IPS DF 19.7 (cell line): ENCODE measurements around the gene HK2.
"Not testable (repeated sequence)": the region's sequence is repeated elsewhere in the genome, so short reads cannot be mapped to it uniquely, and the experiment has no call there.

Experiments
- DNase-seq: peaks from one replicate; pipeline ENCODE4 v3.0.0-alpha.2; 2013; ENCODE audit warnings: low read depth, low spot score

The HK2 gene

DNA sequence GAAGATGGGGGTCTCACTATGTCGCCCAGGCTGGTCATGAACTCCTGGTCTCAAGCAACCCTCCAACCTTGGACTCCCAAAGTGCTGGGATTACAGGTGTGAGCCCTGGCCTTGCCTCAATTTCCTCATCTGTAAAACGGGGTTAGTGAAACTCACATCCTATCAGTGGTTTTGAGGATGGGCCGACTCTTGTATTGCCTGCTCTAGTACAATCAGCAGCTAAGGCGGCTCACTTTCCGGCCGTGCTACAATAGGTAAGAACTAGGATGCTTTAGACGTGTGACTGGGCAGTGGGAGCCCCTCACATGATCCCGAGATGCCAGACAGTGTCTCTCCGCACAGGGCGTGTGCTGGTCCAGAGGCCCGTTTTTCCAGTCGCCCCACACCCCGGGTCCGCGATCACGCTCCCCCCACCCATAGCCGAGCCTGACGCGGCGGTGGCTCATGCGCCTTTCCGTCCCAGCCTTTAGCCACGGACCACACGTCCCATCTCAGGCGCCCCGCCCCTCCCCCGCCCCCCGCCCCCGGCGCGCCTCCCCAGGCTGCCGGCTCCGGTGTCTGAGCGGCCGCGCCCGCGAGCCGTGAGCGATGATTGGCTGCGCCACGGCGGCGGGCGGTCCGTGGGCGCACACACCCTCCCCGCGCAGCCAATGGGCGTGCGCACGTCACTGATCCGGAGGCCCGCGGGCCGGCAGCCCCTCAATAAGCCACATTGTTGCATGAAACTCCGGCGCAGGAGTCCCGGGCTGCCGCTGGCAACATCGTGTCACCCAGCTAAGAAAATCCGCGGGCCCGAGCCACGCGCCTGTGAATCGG is at the start of gene HK2:
TSS of gene HK2 (plus strand) at position 710 of the 816 bp plus-strand sequence. CDS start 454 bp downstream, outside the sequence.
- no peak for DNase-seq

DNA sequence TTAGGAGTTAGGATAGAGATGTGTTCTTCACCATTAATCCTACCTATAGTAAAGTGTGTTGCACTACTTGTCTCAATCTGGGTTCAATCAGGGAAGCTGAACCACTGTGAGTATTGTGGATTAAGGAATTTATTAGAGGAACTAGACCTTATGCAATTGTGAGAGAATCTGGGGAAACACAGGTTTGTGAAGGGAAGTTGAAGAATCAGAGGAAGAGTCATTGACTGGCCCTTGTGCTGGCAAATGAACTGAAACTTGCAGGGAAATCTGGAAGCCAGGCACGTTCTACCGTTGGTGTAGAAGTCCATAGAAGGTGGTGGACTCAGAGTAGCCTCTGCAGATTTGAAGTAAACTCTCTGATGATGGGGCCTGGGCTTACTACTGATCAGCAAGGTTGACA is 44.7 kb upstream of the HK2 start:
- DNase-seq: no peak

DNA sequence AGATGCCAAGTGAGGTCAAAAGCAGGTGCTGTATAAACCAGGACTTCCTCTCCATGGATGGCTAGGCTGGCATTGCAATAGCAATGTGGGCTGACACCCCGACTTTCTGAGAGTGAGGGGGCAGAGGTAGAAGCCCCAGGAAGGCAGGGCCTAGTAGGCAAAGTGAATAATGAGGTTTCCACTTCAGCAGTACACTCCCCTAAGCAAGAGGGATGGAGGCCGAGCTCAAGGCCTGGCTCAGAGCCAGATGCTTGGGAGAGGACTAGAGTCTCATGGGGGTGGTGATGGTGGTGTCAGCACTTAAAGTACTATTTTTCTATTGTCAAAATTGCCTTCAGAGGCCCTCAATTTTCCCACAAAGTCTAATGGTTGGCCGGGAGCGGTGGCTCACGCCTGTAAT is 41.6 kb upstream of the HK2 start:
- no peak for DNase-seq

DNA sequence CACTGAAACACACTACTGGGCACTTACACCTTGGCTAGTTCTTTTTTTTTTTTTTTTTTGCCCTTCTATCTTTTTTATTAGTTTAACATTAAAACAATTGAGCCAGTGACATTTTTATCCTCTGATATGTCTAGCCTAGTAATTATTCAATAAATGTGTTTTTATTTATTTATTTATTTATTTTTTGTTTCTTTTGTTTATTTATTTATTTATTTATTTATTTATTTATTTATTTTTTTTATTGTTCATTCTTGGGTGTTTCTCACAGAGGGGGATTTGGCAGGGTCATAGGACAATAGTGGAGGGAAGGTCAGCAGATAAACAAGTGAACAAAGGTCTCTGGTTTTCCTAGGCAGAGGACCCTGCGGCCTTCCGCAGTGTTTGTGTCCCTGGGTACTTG is 39.0 kb upstream of the HK2 start:
- not testable (repeated sequence) for DNase-seq

DNA sequence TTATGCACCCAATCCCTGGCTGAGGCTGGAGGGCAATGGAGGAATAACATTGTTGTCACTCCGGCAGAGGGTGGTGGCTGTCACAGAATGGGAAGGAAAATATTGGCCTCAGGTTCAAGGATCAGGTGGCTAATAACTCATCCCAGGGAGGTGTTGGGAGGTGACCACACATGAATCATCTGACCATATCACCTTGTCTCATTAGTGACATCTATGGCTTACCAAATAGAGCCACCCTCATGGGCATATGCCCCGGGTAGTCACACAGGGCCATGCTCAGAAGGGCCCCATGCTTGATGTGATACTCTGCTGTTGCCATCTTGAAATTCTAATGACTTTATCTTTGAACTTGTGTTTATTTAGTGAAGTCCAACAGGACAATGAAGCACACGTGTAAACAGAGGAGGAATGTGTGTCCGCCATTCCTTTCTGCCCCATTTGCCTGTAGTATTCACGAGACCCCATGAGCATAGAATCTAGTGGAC is 27.5 kb upstream of the HK2 start:
- no peak for DNase-seq

DNA sequence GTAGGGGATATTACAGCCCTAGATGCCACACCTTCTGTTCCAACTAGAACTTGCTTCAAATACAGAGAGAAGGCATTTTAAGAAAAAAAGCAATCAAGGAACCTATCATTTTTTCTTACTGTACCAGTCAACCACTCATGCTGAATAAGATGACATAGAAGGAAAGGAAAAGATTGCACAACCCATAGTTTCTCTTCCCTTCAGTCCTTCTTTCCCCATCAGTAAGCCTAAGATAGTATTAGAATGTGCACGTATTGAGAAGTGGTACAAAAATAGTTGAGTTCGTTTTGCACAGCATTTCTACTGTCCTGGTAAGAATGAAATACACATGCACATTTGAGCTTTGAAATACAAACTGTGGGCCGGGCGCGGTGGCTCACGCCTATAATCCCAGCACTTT is 27.0 kb upstream of the HK2 start:
- DNase-seq: no peak

DNA sequence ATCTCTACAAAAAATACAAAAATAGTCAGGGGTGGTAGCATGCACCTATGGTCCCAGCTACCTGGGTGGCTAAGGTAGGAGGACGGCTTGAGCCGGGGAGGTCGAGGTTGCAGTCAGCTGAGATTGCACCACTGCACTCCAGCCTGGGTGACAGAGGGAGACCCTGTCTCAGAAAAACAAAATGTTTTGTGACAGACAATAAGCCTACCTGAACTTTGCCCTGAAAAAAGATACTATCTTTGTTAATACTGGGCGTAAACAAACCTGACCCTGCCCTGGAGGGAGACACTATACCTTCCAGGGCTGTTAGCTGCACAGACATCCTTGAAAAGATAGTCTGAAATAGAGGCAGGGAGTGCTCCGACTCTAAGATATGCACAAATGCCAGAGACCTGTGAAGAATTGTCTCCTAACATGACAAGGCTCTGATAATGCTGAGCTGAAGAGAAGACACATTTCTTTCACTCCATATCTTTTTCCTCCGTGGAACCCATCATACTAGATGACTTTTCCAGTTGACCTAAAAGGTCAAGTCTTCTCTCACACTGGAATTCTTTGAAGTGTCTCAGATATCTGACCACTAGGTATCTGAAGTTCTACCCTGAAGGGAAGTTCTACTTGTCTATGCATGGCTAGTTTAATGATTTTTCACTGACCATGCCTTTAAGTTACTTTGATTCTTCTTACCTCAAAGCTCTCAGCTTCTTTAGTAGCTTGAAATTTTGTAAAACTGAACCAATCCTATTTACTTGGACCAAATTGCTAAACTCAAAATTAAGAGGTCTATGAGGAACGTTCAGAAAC is 20.9 kb upstream of the HK2 start:
- DNase-seq: no peak

DNA sequence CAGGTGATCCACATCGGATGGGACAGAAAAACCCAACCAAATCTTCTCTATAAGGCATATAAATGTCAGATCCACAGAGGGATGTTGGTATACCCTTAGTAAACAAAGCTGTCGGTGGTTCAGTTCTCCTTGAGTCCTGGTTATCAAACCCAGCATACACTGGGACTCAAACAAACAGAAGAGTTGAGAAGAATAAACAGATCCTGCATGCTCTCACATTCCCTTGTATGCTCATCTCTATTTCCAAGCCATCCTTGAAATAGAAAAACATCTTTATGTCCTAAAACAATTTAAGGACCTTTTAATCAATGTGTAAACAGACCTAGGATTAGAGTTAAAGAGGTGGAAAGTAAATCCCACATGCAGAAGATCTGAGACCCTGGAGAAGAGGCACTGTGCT is 19.8 kb upstream of the HK2 start:
- DNase-seq: no peak

DNA sequence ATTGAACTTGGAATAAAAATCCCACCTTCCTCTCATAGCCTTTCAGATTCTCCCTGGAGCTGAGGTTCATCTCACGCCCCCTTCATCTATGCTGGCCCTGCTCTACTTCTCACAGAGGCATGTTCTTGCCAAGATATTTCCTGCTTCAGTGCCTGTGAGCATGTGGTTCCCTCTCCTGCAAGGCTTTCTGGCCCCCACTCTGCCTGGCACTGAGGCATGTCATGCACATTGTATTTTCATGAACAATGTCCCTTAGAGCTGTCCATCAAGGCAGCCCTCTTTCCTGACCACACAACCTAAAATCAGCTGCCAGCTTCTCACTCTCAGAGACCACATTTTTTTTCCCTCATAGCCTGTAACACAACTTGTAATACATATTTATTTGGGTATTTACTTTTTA is 18.0 kb upstream of the HK2 start:
- DNase-seq: no peak

DNA sequence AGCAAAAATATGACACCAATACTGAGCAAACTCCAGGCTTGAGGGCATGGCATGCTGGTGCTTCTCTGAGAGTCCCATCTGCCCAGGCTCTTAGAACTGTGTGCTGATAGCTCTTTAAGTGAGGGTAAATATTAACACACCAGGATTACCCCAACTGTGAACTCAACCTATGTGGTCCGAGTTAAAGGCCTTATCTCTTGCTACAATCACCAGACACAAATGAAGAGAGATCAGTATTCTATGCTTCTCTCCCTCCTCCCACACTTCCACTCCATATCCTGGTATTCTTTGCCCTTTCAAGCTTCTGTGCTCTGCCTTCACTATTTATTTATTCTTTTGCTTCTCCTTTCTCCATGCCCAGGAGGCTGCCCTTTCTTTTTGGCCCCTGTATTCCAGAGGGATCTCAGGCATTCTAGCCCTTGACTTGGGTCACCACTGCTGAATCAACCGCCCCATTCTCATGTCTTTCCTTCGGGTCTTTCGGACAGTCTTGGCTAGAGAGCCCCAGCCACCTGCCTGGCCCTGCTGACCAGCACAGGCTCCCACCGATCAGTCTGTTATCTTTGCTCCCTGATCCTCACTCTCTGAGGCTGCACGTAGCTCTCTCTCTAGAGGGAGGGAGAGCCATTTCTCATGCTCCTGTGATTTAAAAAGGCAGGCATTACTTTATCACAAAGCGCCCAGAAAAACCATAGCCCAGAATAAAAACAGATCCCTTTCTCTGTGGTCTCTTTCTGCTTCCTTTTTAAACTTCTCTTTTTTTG is 17.2 kb upstream of the HK2 start:
- DNase-seq: no peak

DNA sequence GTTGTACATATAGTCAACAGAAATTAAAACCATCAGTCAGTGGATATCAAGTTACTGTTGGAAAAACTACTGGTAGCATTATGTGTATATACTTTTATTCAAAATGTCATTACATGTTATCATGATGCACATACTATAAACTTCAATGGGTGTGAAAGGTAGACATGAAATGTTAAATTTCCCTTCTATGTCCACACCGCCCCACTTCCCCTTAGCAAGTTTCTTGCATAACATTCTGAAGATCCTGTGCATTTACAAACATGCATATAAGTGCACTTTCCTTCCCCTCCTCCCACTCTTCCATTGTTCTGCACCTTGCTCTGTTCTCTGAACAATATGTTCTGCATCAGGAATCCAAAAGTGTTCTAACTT is 16.6 kb upstream of the HK2 start:
- DNase-seq: no peak

DNA sequence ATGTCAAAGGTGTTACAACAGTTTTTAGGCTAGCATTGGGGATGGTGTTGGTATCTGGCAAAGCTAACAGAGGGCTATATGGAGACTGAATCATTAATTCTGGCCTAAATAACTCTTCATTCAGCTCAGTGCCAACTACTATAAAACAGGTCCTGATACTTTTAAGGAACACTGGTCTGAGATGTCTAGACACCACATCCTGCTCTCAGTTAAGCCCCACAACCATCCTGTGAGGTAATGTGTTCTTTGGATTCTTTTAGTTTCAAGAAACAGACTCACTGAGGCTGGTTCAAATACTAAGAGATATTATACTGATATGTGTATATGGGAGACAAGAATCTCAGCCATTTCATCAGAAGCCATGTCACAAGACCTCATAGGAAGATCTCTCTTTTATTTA is 14.2 kb upstream of the HK2 start:
- DNase-seq: no peak

DNA sequence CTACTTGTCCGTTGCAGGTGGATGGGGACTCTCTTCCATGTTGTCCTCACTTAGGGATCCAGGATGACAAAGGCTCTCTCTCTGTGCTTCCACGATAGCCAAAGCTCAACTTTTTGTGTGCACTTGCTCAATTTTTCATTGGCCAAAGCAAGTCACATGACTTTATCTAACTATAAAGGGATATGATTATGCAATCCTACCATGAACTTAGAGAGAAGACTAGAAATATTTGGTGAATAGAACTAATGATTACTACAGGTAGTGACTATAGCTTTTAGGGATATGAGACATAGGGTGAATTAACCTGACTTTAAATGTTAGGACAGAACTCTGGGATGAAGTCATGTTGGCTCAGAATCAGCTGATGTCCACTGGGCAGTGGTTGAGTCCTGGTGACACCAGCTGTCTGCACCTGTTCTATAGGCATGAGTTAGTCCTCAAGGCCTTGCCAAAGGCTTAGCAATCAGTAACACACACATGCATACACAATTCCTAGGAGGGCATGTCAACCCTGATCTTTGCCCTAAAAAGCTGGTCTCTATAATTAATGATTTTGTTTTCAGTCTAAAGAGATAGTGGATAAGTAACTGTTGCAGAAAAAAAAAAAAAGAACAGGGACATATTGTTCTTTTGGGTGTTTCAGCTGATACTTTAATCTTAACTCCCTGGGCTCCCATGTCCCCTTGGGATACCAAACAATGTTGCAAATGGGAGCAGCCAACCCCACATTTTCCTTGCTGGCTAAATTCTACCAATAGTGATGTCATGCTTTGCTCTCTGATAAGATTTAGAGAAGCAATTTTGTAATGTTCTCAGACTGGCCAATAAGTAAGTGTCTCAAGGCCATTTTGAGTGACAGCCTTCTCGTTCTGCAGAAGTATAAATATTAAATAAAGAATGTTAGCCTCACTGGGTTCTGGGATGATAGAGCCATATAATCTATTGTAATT is 12.5 kb upstream of the HK2 start:
- no peak for DNase-seq

DNA sequence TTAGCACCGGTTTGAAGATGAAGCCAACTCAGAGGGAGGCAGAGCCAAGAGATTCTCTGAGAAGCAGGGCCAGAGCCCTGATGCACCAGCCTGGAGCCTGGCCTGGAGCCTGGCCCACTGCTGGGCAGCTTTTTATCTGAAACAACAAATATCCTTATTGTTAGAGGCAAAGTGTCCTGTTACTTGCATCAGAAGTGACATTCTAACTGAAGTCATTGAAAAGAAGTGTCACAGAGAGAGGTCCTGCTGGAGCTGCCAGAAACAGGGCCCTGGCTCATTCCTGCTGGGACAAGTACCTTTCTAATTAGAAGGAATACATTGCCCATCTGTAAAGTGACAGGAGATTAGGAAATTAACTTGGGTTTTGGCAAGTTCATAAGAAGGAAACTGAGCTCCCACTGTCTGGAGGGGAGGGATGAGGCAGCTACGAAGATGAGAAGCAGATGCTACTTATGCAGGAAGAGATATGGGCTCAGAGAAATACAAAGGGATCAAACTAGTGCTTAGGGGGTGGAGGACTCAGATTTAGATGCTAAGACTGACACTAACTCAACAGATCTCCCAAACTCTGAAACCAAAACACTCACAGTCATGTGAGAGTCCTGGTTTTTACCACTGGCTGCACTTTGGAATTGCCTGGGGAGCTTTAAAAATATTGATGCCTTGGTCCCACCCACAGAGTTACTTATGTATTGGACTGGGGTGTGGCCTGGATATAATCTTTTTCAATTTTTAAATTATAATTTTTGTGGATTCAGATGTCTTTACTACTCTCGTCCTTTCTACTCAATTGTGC is 11.0 kb upstream of the HK2 start:
- no peak for DNase-seq

DNA sequence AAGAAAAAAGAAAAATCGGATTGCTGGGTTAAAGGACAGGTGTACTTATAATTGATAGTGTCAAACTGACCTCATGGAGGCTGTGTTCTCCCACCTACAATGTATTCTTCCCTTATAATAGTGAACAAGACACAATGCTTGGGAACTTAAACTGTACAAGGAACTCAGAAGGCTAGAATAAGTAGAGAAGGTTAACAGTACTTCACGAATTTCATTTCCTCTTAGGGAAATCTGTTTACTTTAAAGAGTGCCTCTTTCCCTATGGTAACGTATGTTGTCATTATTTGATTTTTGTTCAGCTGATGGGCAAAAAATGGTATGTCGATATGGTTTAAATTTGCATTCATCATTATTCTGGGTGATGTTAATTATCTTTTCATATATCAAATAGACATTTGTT is 9.2 kb upstream of the HK2 start:
- DNase-seq: no peak

DNA sequence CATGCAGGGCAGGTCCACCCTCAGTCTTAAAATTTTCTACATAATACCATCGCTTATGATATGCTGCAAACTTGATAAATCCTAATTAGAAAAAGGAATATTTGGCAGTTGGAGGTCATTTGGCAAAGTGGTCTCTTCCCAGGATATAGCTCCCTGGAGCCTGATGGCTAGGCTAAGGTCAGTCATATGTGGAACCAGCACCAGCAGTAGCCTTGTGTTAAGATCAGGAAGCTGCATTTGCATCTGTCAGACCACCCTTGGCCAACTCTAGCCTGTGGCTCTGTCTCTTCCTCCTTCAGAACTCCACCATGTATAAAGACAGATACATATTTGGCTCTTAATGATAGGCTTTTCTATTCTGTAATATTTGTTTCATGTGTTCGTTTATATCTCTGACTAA is 5.4 kb upstream of the HK2 start:
- DNase-seq: no peak

DNA sequence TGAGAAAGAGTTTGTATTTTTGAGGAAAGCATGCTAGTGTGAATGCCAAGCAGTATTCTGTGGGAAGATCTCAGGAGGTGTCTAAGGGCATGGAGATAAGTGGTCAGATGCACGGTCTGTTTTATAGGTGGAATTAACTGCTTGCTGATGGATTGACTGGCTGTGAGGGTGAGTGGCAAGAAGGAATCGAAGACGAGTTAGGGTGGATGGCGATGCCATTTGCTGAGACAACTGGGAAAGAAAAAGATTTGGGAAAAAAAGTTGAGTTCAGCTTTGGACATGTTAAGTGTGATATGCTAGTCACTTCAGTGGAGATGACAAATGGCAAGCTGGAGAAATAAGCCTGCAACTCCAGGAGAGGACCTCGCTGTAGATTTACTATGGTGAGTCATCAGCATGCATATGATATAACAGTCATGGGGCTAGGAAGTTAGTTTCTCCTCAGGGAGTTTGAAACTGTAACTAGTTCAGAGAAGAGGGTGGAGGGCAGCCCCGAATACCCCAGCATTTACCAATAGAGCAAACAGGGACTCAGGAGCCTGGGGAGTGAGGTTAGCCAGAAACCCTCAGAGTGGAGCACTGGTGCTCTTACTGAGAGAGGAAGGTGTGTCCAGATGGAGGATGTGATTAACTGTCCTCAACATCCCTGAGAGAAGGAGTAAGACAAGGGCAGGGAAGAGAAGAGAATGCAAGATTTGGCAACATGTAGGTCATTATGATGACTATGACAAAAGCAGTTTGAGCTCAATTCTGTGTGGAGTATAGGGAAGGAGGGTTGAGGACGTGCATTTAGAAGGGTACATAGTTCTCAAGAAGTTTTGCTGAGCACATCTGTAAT is 2.0 kb upstream of the HK2 start:
- DNase-seq: no peak

DNA sequence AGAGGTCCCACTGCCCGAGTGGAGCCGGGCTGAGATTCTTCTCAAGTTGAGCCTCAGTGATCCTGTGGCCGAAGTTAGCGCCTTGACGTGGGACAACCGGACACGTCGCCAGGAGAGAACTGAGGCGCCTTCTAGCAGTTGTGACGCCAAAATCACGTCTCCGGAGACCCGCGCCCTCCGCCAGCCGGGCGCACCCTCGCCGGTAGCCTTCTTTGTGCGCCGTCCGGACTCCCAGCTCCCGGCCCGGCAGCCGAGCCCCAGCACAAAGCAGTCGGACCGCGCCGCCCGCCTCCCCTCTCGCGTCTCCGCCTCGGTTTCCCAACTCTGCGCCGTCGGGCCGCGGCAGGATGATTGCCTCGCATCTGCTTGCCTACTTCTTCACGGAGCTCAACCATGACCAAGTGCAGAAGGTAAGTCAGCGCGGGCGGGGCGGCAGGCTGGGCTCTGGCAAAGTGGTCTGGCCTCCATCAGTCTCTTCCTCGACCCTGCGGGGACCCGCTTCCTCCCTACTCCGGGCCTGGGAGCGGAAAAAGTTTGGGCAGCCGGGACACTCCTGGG is 386 bp downstream of the HK2 start:
- DNase-seq: not testable (repeated sequence)
